OCI-LY3 (cell line): Measurements from ENCODE around the gene ATRAID.
A peak's percentile ranks its signal among the peaks of the same experiment; 100 is the strongest.
"Not testable (repeated sequence)": the region's sequence is repeated elsewhere in the genome, so short reads cannot be mapped to it uniquely, and the experiment has no call there.

Experiments
- H2AFZ ChIP-seq: fragments of 200-600, 300-600 bp; shearing (Covaris generic); 2 replicates; pipeline ENCODE4 v1.6.0; 2014; ENCODE audit warnings: antibody characterized with exemption, low read depth, low read length
- H3K27ac ChIP-seq: fragments of 200-600, 300-600 bp; sonication (generic); 2 replicates; pipeline ENCODE4 v1.5.1; 2014; ENCODE audit warnings: mild to moderate bottlenecking, low read length, moderate library complexity, mixed read lengths
- H3K27me3 ChIP-seq: fragments of 200-600, 300-600 bp; sonication (generic); 2 replicates; pipeline ENCODE4 v1.6.1; 2014; ENCODE audit warnings: low read depth, low read length, mixed read lengths
- H3K36me3 ChIP-seq: fragments of 200-600, 300-600 bp; sonication (generic); replicated peaks from 2 replicates; pipeline ENCODE3; 2014; ENCODE audit warnings: low read depth, low read length, mixed read lengths
- H3K4me1 ChIP-seq: fragments of 300-600, 200-600 bp; sonication (generic); 2 replicates; pipeline ENCODE4 v1.6.1; 2014; ENCODE audit warnings: low read length, mixed read lengths
- H3K4me2 ChIP-seq: fragments of 200-600, 300-600 bp; sonication (generic); 2 replicates; pipeline ENCODE4 v1.6.1; 2014; ENCODE audit warnings: low read length, mixed read lengths
- H3K4me3 ChIP-seq: fragments of 300-600, 200-600 bp; sonication (generic); 2 replicates; pipeline ENCODE4 v1.5.1; 2014; ENCODE audit warnings: antibody characterized with exemption, mild to moderate bottlenecking, low read length, moderate library complexity
- H3K79me2 ChIP-seq: fragments of 300-600, 200-600 bp; shearing (Covaris generic); 2 replicates; pipeline ENCODE4 v1.6.1; 2014; ENCODE audit warnings: mild to moderate bottlenecking, low read length, mixed read lengths
- H3K9ac ChIP-seq: fragments of 300-600, 200-600 bp; shearing (Covaris generic); 2 replicates; pipeline ENCODE4 v1.6.0; 2014; ENCODE audit warnings: mild to moderate bottlenecking, low read length, moderate library complexity
- H3K9me3 ChIP-seq: fragments of 200-600, 300-600 bp; shearing (Covaris generic); 2 replicates; pipeline ENCODE4 v1.6.1; 2014; ENCODE audit warnings: low read length, mixed read lengths; ENCODE audit not compliant: insufficient read depth
- H4K20me1 ChIP-seq: fragments of 200-600, 300-600 bp; sonication (generic); 2 replicates; pipeline ENCODE4 v1.6.1; 2016; ENCODE audit warnings: low read length, mixed read lengths; ENCODE audit not compliant: insufficient read depth
- EZH2phosphoT487 ChIP-seq: fragments of 200-600 bp; shearing (Covaris generic); IDR thresholded peaks from 2 replicates; pipeline ENCODE4 v1.6.1; 2018; ENCODE audit warnings: antibody characterized with exemption, mixed run types, low read depth
- TF ChIP-seq, protein P1 (sequence below): fragments of 200-600, 300-600 bp; sonication (generic); IDR thresholded peaks from 2 replicates; pipeline ENCODE4 v1.5.1; 2014; ENCODE audit warnings: antibody characterized with exemption, low read length, low read depth

Gene ATRAID

GRCh38 chr2:27170581-27171337 is 41.1 kb upstream of the ATRAID start:
- peak overlapping the region; percentile 77 for H3K4me2 ChIP-seq
- no peak overlapping the region for H3K27ac ChIP-seq

DNA sequence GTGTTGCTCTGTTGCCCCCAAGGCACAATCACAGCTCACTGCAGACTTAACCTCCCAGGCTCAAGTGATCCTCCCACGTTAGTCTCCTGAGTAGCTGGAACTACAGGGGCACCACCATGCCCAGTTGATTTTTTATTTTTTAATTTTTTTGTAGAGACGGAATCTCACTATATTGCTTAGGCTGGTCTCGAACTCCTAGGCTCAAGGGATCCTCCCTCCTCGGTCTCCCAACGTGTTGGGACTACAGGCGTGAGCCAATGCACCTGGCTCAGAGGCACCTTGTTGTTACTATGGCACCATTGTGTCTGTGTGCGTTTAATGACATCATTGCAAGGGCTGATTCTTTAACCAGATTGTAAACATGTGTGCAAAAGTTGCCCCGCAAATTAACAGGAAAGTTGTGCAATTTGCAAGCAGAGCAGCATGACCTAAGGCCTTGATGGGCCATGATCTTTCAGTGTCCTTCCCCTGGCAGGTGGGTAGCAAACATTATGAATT is 40.4 kb upstream of the ATRAID start:
- H3K27ac ChIP-seq = no peak overlapping the region
- no peak overlapping the region for H3K4me3 ChIP-seq
- H3K27me3 ChIP-seq = peaks cover 7% of the 10 kb centered on the region; the same call in 1 of the 2 replicates
- no peaks in the 10 kb centered on the region for H3K79me2 ChIP-seq
- no peaks in the 10 kb centered on the region for H3K36me3 ChIP-seq
- H3K4me1 ChIP-seq = peaks cover 24% of the 10 kb centered on the region
- H3K9ac ChIP-seq = no peak overlapping the region
- H4K20me1 ChIP-seq = no peaks in the 10 kb centered on the region
- H3K4me2 ChIP-seq = no peak overlapping the region
- no peaks in the 10 kb centered on the region for H3K9me3 ChIP-seq
- no peak for TF ChIP-seq EZH2phosphoT487
- TF ChIP-seq, protein P1, sequence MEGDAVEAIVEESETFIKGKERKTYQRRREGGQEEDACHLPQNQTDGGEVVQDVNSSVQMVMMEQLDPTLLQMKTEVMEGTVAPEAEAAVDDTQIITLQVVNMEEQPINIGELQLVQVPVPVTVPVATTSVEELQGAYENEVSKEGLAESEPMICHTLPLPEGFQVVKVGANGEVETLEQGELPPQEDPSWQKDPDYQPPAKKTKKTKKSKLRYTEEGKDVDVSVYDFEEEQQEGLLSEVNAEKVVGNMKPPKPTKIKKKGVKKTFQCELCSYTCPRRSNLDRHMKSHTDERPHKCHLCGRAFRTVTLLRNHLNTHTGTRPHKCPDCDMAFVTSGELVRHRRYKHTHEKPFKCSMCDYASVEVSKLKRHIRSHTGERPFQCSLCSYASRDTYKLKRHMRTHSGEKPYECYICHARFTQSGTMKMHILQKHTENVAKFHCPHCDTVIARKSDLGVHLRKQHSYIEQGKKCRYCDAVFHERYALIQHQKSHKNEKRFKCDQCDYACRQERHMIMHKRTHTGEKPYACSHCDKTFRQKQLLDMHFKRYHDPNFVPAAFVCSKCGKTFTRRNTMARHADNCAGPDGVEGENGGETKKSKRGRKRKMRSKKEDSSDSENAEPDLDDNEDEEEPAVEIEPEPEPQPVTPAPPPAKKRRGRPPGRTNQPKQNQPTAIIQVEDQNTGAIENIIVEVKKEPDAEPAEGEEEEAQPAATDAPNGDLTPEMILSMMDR = no peak
- H2AFZ ChIP-seq = no peak overlapping the region

More at GRCh38 chr2:27170581-27171337, 41.1 kb upstream of the ATRAID start:
- Histone ChIP-seq H3K4me3 (no peak overlapping the region), H3K9me3 (no peaks in the 10 kb centered on the region), H3K27me3 (peaks cover 7% of the 10 kb centered on the region; the same call in 1 of the 2 replicates), H3K36me3 (no peaks in the 10 kb centered on the region), H4K20me1 (no peaks in the 10 kb centered on the region), H3K4me1 (peaks cover 24% of the 10 kb centered on the region), H3K79me2 (no peaks in the 10 kb centered on the region), H2AFZ (no peak overlapping the region), H3K9ac (no peak overlapping the region)
- TF ChIP-seq, protein P1 = no peak
- no peak for TF ChIP-seq EZH2phosphoT487

DNA sequence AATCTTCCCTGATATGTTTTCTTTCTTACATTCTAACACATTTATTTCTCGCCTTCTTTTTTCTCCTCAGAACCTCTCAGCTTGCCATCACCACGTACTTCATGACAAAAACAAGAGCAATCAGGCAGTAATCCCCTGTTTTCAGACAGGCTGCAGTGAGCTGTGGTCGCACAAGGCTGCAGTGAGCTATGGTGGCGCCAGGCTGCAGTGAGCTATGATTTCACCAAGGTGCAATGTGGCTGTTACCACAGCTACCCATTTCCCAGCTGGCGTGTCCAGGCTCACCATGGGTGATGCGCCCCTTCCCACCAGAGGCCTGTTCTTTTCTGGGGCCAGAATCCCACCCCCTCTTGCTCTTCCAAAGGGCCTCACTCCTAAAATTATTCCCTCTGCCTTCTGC is 37.2 kb upstream of the ATRAID start:
- no peak for TF ChIP-seq EZH2phosphoT487
- TF ChIP-seq, protein P1 = no peak
- H3K9me3 ChIP-seq = no peaks in the 10 kb centered on the region
- no peak overlapping the region for H3K4me3 ChIP-seq
- no peak overlapping the region for H3K9ac ChIP-seq
- peak overlapping the region; percentile 9; the same call in 1 of the 2 replicates for H2AFZ ChIP-seq
- H3K4me2 ChIP-seq = no peak overlapping the region
- peaks cover 24% of the 10 kb centered on the region for H3K4me1 ChIP-seq
- H4K20me1 ChIP-seq = no peaks in the 10 kb centered on the region
- H3K27me3 ChIP-seq = peaks cover 18% of the 10 kb centered on the region
- no peaks in the 10 kb centered on the region for H3K79me2 ChIP-seq
- H3K36me3 ChIP-seq = no peaks in the 10 kb centered on the region
- H3K27ac ChIP-seq = no peak overlapping the region

DNA sequence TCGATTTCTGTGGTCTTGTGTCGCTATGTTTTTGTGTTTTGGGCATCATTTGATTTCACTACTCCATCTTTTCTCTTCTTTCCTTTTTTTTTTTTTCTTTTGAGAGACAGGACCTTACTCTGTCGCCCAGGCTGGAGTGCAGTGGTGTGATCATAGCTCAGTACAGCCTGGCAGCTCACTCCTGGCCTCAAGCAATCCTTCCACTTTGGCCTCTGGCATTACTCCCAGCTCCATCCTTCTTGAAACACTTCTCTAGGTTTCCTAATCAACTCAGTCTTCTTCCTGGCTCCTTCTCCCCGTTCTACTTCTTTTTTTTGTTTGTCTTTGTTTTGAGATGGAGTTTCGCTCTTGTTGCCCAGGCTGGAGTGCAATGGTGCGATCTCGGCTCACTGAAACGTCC is 36.5 kb upstream of the ATRAID start:
- TF ChIP-seq EZH2phosphoT487 = no peak
- TF ChIP-seq, protein P1 = no peak
- Histone ChIP-seq H3K4me2 (no peak overlapping the region), H2AFZ (no peak overlapping the region), H3K4me1 (peaks cover 19% of the 10 kb centered on the region), H3K9me3 (no peaks in the 10 kb centered on the region), H3K79me2 (no peaks in the 10 kb centered on the region), H3K9ac (no peak overlapping the region), H3K4me3 (no peak overlapping the region), H3K27me3 (peaks cover 18% of the 10 kb centered on the region), H3K36me3 (no peaks in the 10 kb centered on the region), H4K20me1 (no peaks in the 10 kb centered on the region), H3K27ac (no peak overlapping the region)

GRCh38 chr2:27175781-27176180 is 36.1 kb upstream of the ATRAID start:
- not testable (repeated sequence) for H3K4me2 ChIP-seq, H3K36me3 ChIP-seq, H2AFZ ChIP-seq, H3K9ac ChIP-seq, H3K4me3 ChIP-seq, H4K20me1 ChIP-seq, H3K79me2 ChIP-seq, H3K9me3 ChIP-seq, H3K27ac ChIP-seq
- peaks cover 18% of the 10 kb centered on the region for H3K27me3 ChIP-seq
- peaks cover 15% of the 10 kb centered on the region for H3K4me1 ChIP-seq
